ENCODE results near the gene ZNF678. TPM values are rescaled to one million over a fixed set of nuclear protein-coding genes. Genes with fewer than 3 reads are reported as not detected.

ZNF678 gene
- total and polyA plus RNA-seq, 2 of the 4 experiments (the other 2 are of a cell fraction) = 1.3 to 4.8 TPM

- no peak overlapping the region for H2BK120ac ChIP-seq (ENCODE audit: low read depth, low read length)
- H3K14ac ChIP-seq (replicated peaks; ENCODE audit: low read depth, low read length) = no peak overlapping the region
- H3K23ac ChIP-seq (ENCODE audit: low read depth, low read length) = no peak overlapping the region
- no peaks in the 10 kb centered on the region; the same call in 1 of the 2 replicates for H4K20me1 ChIP-seq (ENCODE audit: insufficient read depth, low read length)
- no peak overlapping the region for H3K4me2 ChIP-seq (ENCODE audit: low read depth, low read length)
- no peak overlapping the region for H3K56ac ChIP-seq (ENCODE audit: extremely low read depth, insufficient read depth, low read length)
- H2AK5ac ChIP-seq (ENCODE audit: low read depth, low read length) = no peak overlapping the region
- H3K27ac ChIP-seq (ENCODE audit: insufficient read depth, low read length) = no peak overlapping the region
- intact Hi-C loops (cut with micrococcal nuclease) (no loop called here), dilution Hi-C loops (cut with HindIII; ENCODE audit: low sequenced_read_pairs, unreplicated experiment) (no loop called here), in situ Hi-C loops (cut with MboI; ENCODE audit: low sequenced_read_pairs) (no loop called here)
- H3K36me3 ChIP-seq (ENCODE audit: control insufficient read depth, insufficient read depth, low read length) = no peaks in the 10 kb centered on the region
- DNase-seq (no peak), ATAC-seq (ENCODE audit: low read depth) (no peak)
- H3K4me3 ChIP-seq (ENCODE audit: insufficient read depth, low read depth, low read length) = no peak overlapping the region
- no peak overlapping the region for H4K8ac ChIP-seq (ENCODE audit: low read depth in 2 of 2, low read length in 2 of 2)
- H3K9ac ChIP-seq (ENCODE audit: low read depth, low read length) = no peak overlapping the region
- no CpG with 5 or more reads among the region's 1 CpG for WGBS, 2 experiments (ENCODE audit: extremely low coverage in 2 of 2, insufficient read length in 1 of 2)
- TF ChIP-seq RFX5 (IDR thresholded peaks at IDR 0.05; ENCODE audit: low read depth, low read length) (no peak), NFE2L2 (IDR thresholded peaks at IDR 0.05; ENCODE audit: low read depth, low read length) (no peak), RAD21 (IDR thresholded peaks at IDR 0.05; ENCODE audit: low read length) (no peak), CHD1 (IDR thresholded peaks at IDR 0.05; ENCODE audit: low read depth, low read length) (no peak), MAZ (IDR thresholded peaks at IDR 0.05; ENCODE audit: borderline replicate concordance, low read depth, low read length) (no peak), ELK1 (IDR thresholded peaks at IDR 0.05; ENCODE audit: borderline replicate concordance, low read depth, low read length) (no peak), POLR2A (IDR thresholded peaks at IDR 0.05; ENCODE audit: low read depth, low read length) (no peak), MAFK (IDR thresholded peaks at IDR 0.05; ENCODE audit: low read depth, low read length) (no peak), USF2 (IDR thresholded peaks at IDR 0.05; ENCODE audit: low read depth, low read length) (no peak), BHLHE40 (IDR thresholded peaks at IDR 0.05; ENCODE audit: low read depth, low read length) (no peak), SMC3 (IDR thresholded peaks at IDR 0.05; ENCODE audit: low read depth, low read length) (no peak), CEBPB (IDR thresholded peaks at IDR 0.05; ENCODE audit: low read depth, low read length) (no peak), CTCF (conservative IDR thresholded peaks at IDR 0.05; ENCODE audit: low read depth, low read length) (no peak), FOS (IDR thresholded peaks at IDR 0.05; ENCODE audit: low read depth, low read length) (no peak), RCOR1 (IDR thresholded peaks at IDR 0.05; ENCODE audit: insufficient replicate concordance, low read length) (no peak)
- BruUV-seq (replicated peaks) = no TSS peak
- ChIA-PET CTCF (interaction anchor here (0.6 kb wide), 1 partner anchor 235 kb away, joined by 3 read pairs; no protein-coding TSS in a partner anchor), POLR2A (ENCODE audit: unreplicated experiment) (no interaction called here)
- no peak overlapping the region for H2AFZ ChIP-seq (replicated peaks; ENCODE audit: low read length, poor library complexity)
- H3K27me3 ChIP-seq (ENCODE audit: control insufficient read depth, insufficient read depth, low read length) = no peaks in the 10 kb centered on the region
- H3K9me1 ChIP-seq (ENCODE audit: insufficient read depth, low read length) = no peaks in the 10 kb centered on the region
- H3K18ac ChIP-seq (ENCODE audit: low read depth, low read length) = no peak overlapping the region
- H3K4ac ChIP-seq (ENCODE audit: low read depth, low read length) = no peak overlapping the region
- H3K9me3 ChIP-seq (ENCODE audit: control insufficient read depth, insufficient read depth, low read length) = peaks cover 5% of the 10 kb centered on the region
- no peak overlapping the region for H2BK20ac ChIP-seq (ENCODE audit: low read depth, low read length)
- no peak overlapping the region for H2BK5ac ChIP-seq (ENCODE audit: low read depth, low read length, poor library complexity, severe bottlenecking)
- H4K5ac ChIP-seq (ENCODE audit: low read depth, low read length) = no peak overlapping the region
- no peak overlapping the region for H2AK9ac ChIP-seq (replicated peaks; ENCODE audit: low read depth, low read length, poor library complexity)
- H3K4me1 ChIP-seq (ENCODE audit: control insufficient read depth, insufficient read depth, low read length) = no peaks in the 10 kb centered on the region
- H4K91ac ChIP-seq (ENCODE audit: insufficient read depth, low read depth, low read length) = no peak overlapping the region
- no peak overlapping the region for H2BK15ac ChIP-seq (ENCODE audit: low read depth, low read length)
- peaks cover 24 to 30% of the 10 kb centered on the region in 2 experiments; a peak in 3 of 4 replicates for H3K79me1 ChIP-seq (ENCODE audit: low read depth in 1 of 2, low read length in 2 of 2)
Observed at GRCh38 chr1:227574926-227575325, 11.6 kb downstream of the ZNF678 start.
